Left hindlimb (tissue), 1 donor: ENCODE results near the gene CNTNAP2.
"Not testable (repeated sequence)": the region's sequence is repeated elsewhere in the genome, so short reads cannot be mapped to it uniquely, and the experiment has no call there.

Experiments used
- DNase-seq: peaks from one replicate; pipeline ENCODE4 v3.0.0-alpha.2; 2018

CNTNAP2 gene

DNA sequence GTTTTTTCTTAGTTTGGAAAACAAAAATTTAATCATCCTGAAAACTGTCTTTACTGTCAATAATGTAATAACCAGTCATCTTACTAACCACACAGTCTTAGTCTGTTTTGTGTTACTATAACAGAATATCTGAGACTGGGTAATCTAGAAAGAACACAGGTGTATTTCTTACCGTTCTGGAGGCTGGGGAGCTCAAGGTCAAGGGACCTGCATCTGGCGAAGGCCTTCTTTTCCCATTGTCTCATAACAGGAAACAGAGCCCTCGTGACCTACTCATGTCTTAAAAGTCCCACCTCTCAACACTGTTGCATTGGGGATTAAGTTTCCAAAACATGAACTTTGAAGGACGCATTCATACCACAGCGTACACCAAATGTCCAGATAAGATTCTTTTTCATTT, 932.3 kb downstream of the CNTNAP2 start:
- DNase-seq = no peak

DNA sequence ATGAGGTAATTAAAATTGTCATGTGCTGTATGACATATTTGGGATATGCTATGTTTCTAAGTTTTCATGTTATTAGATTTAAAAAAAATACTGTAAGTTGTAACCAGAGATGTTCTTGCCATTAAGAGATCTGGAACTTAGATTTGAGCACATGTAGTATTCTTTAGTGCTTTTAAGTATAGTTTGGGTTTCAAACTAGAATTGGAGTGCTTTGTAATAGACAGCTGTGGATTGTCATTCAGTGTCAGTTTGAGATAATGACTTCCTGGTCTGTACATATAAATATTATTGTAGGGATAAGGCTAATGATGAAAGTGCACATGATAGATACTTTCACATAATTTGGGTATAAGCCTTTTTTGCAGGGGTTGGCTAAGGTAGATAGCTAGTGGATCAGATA, 936.2 kb downstream of the CNTNAP2 start:
- DNase-seq = no peak

DNA sequence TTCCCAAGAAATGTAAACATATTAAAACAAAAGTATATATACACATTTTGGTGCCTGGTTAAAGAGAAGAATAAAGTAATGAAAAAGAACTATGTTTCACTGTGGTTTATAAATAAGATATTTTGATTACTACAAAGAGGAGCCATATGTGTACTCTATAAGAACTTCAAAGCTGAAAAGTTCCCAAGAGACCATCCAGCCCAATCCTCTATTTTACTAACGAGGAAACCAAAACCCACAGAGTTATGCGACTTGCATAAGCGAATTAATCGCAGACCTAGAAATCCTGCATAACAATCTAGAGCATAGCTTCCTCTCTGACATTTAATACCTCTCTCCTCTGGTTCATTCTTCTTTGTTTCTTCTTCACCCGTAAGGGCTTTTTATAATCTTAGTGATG, 937.1 kb downstream of the CNTNAP2 start:
- DNase-seq = no peak

DNA sequence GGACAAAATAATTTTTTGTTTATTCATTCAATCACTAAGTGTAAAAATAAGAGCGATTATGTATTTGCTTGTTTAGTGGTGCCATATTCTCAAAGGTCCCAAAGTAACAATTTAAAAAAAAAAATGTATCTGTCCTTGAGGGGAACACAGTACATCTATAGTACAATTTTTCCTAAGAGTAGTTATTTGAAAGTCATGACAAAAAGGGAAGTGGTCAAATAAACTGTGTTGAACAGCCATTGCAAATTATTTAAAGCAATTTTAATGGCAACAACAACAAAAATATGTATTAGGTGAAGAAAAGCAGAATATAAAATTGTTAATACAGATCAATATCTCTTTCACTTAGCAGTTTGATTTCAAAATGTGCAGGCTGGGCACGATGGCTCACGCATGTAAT, 943.5 kb downstream of the CNTNAP2 start:
- DNase-seq = no peak

DNA sequence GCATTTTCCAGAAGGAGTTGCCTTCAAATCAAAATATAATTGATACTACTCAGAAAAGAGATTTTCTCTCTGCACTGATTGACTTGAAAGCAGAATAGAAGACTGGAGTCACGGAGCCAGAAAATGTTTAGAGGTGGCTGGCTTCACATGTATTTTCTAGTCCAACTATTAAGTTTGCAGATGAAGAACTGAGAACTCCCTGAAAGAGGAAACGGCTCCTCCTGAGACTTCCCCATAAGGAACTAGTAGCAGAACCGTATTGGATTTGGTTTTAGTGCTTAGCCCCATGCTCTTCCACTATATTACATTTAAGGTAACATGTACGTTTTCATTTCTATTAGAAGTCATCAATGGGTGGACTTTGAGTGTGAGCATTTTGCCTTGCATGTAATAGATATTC, 946.3 kb downstream of the CNTNAP2 start:
- DNase-seq = no peak

DNA sequence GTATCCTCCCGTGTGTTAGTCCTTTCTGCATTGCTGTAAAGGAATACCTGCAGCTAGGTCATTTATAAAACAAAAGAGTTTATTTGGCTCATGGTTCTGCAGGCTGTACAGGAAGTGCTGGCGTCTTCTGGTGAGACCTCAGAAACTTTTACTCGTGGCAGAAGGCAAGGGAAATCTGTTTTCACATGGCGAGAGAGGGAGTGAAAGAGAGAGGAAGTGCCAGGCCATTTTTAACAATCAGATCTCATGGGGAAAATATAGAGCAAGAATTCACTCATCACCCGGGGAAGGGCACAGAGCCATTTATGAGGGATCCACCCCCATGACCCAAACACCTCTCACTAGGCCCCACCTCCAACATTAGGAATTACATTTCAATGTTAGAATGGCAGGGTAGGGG, 952.2 kb downstream of the CNTNAP2 start:
- no peak for DNase-seq

DNA sequence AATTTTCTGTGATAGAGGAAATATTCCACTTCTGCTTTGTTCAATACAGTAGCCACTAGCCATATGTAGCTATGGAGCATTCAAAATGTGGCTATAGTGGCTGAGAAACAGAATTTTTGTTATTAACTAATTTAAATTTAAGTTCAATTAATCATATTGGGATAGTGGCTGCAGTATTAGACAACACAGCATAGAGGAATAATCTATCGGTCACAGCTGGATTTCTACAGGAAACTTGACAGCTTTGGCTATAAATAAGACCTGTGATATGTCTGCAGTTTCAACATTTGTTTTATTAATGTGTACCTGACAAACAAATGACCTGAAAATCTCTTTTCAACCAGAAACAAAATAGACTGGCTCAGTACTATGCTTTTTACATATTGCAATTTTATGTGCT, 953.2 kb downstream of the CNTNAP2 start:
- no peak for DNase-seq

DNA sequence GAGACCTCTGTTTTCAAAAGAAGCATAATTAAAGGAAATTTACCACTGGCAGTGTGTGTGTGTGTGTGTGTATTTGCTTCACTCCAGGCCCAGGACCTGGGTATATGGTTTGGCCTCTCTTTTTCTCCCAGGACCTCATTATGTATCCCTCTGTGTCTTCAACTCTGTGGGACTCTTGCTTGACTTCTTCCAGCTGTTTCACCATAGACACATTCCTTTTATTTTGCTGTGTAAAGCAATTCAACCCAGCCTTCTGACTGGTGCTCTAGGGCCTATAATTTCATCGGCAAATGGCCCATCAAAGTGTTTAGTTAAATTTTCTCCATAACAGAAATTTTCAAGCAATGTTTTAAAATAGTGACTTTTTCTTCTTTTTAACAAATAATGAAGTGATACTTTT, 954.3 kb downstream of the CNTNAP2 start:
- DNase-seq = no peak

DNA sequence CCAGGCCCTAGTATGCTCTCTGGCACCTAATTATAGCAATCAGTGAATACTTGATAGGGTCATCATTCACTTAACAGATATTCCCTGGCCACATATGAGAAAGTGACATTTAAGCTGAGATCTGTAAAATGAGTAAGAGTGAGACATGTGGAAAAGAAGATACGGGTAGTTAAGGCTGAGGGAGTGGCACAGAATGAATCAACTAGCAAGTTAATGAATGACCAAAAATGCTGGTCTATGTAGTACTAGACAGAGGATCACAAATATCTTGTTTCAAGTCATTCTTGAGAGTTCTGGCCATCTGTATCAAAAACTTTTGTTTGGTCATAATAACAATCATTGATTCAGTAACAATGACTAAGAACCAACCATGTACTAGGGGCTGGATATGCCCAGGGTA, 954.9 kb downstream of the CNTNAP2 start:
- DNase-seq = no peak

DNA sequence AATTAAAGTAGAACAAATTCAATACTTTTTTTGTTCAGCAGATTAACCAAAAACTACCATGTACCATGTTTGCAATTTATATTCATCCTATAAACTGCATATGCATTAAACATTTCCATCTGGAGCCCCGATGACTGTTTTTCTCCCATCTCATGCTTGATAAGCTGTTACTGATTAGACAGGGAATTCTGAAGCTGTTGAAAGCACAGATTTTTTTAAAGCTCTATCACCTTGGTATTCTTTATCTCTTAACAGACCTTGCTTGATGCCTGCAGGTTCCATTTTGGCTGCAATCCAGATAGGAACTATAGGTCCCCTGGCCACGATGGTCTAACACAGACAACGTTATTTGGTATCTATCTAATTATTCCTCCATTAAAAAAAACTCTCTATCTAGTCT, 961.7 kb downstream of the CNTNAP2 start:
- no peak for DNase-seq

DNA sequence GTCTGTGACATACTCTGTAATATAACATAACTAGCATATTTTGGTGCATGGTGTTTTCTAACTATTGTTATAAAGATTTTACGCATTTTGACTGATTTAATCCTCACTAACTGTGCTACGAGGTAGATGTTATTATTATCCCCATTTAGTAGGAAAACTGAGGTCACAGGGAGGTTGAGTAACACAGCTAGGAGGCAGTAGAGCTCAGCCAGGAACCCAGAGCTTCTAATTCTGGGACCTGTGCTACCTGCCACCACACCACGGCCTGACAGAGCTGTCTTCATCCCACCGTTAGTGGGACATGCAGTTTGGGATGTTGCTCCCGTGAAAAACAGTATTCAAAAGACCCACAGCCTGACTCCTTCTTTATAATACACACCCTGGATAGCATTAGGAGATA, 962.5 kb downstream of the CNTNAP2 start:
- no peak for DNase-seq

DNA sequence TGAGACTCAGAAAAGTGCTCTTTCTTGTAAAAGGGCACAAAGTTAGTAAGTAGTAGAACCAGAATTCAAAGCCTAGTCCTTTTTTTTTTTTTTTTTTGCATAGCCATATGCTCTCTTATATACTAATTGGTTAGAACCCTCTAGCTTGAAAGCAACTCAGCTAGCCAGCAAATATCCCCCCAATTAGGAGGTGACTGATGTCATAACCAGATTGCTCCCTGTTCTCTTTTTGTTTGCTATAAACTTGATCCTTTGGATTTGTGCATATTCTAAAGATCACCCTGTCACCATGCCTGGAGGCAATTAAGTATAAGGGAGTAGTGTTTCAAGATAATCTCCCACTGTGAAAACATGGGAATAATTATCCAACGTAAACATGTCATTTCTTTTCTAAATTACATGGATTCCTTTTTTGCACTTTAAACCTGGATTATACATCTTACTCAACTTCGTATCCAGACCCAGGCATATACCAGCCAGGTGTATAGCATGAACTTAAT, 963.4 kb downstream of the CNTNAP2 start:
- no peak for DNase-seq

DNA sequence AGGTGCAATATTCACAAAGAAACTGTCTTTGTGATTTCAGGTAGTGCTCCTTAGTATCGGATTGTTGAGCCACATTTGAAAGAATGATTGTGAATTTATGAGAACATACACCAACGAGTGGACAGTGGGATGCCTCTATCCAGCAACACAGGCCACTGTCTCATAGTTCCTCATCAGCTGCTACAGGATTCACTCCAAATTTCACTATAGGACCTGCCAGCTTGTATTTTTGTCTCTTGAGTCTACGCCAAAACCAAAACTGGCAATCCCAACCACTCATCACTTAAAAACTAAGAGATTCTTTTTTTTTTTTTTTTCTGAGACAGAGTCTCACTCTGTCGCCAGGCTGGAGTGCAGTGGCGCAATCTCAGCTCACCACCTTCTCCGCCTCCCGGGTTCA, 964.5 kb downstream of the CNTNAP2 start:
- no peak for DNase-seq

DNA sequence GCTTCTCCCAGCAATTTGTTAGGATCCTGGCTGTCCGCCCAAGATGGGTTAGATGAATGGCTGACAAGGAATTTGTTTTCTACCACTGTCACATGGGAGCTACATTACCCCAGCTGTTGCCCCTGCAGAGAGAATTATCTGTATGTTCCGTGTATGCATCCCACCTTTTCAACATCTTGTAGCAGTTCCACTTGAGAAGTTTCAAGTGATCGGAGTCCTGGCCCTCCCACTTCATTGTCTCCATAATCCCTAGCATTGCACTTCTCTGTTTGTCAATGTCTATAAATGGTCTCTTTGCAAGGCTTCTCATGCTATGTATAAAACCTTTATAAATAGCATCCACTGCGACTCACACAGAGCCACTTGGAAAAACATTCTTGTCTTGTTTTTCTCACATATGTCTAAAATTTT, 972.5 kb downstream of the CNTNAP2 start:
- no peak for DNase-seq

DNA sequence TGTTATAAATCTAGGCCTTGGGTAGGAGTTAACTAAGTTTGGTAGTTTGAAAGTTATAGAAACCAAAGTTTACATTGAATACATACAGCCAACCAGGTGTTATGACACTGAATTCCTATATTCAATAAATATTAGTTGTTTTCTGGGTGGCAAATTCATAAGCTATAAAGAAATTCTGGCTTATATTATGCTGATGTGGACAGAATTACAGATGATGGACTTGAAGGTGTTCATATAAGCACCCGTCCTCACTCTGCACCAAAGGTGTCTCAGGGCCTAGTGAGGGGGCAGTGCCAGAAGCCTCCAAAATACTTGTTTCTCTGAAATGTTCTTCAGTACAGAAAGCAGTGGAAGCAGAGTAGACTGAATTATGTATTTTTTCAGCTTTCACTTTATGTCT, 973.0 kb downstream of the CNTNAP2 start:
- DNase-seq = no peak

DNA sequence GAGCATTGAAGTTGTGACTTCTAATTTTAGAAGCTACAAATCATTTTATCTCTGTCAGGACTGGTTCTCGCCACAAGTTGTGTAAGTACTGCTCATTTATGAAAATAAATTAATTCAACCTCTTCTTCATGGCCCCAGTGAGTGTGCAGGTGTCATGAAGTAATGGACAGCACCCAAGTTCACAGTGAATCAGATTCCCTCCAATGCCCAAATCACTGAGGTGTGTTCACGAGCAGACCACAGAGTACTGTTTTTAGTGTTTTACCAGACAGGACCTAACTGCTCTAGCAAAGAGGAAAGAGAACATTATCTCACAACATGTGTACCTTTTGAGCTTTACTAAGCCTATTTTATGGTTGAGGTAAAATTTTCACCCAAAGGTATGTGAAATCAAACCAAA, 980.0 kb downstream of the CNTNAP2 start:
- no peak for DNase-seq

DNA sequence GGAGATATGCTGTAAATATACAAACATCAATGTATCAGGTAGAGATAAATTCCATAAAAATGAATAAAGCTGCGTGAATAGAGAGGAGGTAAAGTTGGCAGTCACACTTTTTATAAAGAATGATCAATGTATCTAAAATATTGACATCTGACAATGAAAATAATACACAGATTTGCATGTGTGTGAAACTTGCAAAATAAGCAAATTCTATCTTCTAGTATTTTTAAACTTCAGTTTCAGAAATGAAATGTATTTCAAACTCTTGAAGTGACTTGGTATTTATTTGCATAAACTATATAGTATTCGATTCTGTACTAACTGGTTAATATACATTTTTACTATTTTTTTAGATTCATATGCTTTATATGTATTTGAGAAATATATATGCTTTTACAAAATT, 986.6 kb downstream of the CNTNAP2 start:
- DNase-seq = no peak

DNA sequence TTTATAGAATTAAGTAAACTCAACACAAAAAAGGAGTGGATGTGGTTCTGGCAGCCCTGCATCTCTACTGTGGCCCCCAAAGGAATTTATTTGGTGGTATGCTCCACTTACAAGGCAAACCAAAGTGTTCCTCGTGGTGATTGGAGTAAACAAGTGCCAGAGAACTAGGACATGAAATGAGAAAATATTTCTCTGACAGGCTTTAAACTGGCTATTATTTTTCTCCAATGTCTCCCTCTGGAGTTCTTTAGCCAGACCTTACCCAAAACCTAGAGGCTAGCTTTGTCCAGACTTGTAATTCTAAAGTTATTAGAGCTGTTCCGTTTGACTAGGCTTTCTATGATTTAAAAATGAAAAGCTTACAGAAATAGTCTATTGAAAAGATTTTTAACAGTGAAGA, 990.1 kb downstream of the CNTNAP2 start:
- no peak for DNase-seq

DNA sequence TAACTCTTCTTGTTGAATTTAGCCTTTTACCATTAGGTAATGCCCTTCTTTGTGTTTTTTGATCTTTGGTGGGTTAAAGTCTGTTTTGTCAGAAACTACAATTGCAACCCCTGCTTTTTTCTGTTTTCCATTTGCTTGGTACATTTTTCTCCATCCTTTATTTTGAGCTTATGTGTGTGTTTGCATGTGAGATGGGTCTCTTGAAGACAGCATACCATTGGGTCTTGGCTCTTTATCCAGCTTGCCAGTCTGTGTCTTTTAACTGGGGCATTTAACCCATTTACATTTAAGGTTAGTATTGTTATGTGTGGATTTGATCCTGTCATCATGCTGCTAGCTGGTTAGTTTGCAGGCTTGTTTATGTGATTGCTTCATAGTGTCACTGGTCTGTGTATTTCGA, 997.9 kb downstream of the CNTNAP2 start:
- not testable (repeated sequence) for DNase-seq

DNA sequence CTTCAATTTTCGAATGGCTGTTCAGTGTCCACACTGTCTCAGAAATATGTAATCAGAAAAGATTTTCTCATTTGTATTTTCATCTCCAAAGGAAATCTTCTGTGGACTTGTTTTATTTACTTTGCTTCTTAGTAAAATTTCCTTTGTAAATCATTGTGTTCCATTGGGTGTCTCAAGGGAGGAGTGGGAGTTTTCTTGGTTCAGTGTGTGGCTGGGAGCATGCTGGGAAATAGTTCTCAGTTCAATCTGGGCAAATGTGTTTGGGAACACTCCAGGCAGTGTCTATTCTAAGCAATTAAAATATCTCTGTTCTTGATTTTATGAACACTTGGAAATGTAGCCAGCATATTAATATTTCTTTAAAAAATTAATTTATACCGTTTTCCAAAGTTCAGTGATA, 1019.8 kb downstream of the CNTNAP2 start:
- DNase-seq = no peak

DNA sequence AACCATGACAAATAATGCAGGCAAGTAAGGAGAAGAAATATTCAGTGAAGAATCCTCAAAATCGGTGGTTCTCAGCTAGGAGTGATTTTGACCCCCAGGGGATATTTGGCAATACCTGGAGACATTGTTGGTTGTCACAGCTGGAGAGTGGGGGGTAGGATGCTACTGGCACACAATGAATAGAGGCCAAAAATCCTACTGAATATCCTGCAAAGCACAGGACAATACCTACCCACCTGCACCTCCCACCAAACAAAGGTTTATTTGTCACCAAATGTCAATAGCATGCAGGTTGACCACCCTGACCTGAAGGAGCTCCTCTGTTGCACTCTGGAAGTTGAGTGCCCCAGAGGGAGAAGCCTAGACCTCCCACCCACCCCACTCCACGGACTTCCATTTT, 1028.6 kb downstream of the CNTNAP2 start:
- DNase-seq = no peak

DNA sequence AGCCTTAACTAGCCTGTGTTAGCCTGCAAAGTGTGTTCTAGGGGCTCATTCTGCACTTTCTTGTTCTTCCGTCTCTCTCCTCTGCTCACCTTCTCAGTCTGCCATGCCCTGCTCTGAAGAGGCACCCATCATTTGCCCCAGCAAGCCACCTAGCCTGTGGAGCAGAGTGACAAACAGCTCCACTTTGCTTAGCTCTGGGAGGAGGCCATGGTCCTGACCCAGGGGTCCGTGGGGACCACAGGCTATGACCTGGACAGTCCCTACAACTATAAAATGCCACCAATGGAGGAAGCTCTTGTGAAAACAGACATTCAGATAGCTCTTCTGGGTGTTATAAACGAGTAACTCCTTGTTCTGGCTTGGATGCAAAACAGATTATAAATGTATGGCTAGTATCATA, 1029.6 kb downstream of the CNTNAP2 start:
- no peak for DNase-seq

DNA sequence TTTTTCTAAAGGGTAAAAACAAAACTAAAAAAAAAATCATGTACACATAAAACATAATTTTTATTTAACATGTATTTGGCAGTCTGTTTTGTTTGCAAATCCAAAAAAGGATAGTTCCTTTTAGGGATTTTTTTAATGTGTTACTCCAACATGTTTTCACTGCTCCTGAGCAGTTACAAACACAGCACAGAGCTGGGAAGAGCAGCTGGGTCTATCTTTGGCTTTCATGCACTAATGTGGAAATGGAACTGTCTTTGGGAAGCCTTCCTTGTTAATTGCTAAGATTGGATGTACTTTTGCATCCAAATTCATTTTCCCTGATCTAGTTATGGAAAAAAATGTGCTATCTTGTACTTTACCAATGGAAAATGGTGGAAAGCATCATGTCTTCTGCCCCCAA, 1035.1 kb downstream of the CNTNAP2 start:
- DNase-seq = no peak

DNA sequence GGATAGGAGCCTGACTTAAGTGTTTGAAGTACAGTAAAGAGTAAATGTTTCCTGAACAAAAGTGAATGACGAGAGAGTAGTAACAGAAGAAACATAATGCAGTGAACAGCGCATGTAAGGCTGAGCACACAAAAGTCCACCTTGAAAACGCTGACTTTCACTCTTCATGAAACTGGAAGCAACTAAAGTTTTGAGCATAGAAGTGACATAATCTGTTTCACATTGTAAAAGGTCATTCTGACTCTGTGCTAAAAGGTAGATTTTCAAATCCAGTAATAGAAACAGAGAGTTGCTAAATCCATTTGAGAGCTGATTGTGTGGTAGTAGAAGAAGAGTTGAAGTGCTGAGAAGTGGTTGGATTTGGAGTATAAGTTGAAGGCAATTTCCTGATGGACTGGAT, 1037.0 kb downstream of the CNTNAP2 start:
- no peak for DNase-seq

DNA sequence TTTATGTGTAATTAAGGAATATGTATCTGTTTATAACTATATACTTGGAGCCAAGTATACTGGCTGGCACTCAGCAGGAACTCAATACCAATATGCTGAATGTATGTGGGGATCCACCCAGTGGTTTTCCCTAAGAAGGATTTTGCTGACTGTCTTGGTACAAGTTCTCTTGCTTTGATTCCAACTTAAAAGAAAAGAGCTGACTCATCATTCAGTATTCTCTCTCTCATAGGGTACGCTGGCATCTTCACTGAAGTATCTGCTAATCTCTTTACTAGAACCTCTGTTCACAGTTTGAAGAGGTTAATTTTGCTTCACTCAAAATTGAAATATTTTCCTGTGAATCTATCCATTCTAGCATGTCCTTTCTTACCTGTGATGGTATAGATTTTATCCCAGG, 1044.8 kb downstream of the CNTNAP2 start:
- DNase-seq = no peak

DNA sequence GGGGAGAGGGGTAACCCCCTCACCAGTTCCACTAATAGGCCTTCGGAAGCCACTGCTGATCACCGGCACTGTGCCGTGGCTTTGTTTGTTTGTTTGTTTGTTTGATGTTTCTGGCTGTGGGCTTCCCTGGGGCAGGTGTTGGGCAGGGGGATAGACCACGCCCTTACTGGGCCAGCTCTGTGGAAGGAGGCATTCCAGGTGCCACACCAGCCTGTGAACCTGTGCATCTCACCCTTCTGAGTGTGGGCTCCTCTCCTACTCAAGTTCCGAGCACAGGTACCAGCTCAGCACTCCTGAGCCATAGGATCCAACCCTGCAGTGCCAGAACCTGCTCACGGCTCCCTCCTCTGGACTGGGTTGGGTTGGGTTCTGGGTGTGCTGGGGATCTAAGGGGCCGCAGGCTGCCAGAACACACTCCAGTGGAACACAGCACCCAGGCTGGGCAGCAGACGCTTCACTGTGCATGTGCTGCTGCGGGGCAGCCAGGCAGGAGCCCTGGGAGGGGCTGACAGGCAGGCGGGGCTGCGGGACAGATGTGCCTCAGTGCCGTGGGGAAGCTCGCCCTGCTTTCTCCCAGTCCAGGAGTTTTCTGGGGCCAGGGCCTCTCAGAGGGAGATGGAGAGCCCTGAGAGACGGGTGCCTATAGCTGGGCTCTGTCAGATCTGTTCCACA, 1053.9 kb downstream of the CNTNAP2 start:
- DNase-seq = no peak
